Left ventricle myocardium inferior (tissue), 1 donor: Measurements from ENCODE around the gene SETBP1. TPM values are rescaled to one million over a fixed set of nuclear protein-coding genes. Genes with fewer than 3 reads are reported as not detected.

Experiments used
- DNase-seq: peaks from one replicate; pipeline ENCODE4 v3.0.0-alpha.2; 2020
- H3K27ac ChIP-seq: fragments of 200-600 bp; replicated peaks from 2 replicates; pipeline ENCODE4 v1.8.0; 2021
- H3K27me3 ChIP-seq: fragments of 200-600 bp; 2 replicates; pipeline ENCODE4 v1.8.0; 2021; ENCODE audit warnings: low read depth
- H3K36me3 ChIP-seq: fragments of 200-600 bp; 2 replicates; pipeline ENCODE4 v1.8.0; 2021
- H3K4me1 ChIP-seq: fragments of 200-600 bp; 2 replicates; pipeline ENCODE4 v1.8.0; 2021
- H3K4me3 ChIP-seq: fragments of 200-600 bp; 2 replicates; pipeline ENCODE4 v1.8.0; 2021; ENCODE audit warnings: mild to moderate bottlenecking, moderate library complexity
- H3K9me3 ChIP-seq: fragments of 200-600 bp; replicated peaks from 2 replicates; pipeline ENCODE4 v1.8.0; 2021
- intact Hi-C: fragments of 100-400 bp; cut with micrococcal nuclease; formaldehyde crosslinking; loops from one replicate; pipeline ENCODE4 v1.11.0; 2022
- total RNA-seq: library from RNA; stranded (reverse); fragmentation: NEBNext Ultra II Directional; extraction: Animal tissue kit (Norgen Biotek cat#: 25700); gene quantifications from one replicate; pipeline ENCODE4 v1.2.1, GENCODE V29; 2021
- TF ChIP-seq, protein P1 (sequence below): fragments of 200-600 bp; IDR thresholded peaks from 2 replicates; pipeline ENCODE4 v1.8.0; 2021; ENCODE audit warnings: antibody characterized with exemption, mild to moderate bottlenecking, borderline replicate concordance
- donor health status: DM: no; HTN: yes; CAD: no; lungs with severe emphysema.

SETBP1 gene
- total RNA-seq, 1 donor from 2014 or later: 10.3 TPM

DNA sequence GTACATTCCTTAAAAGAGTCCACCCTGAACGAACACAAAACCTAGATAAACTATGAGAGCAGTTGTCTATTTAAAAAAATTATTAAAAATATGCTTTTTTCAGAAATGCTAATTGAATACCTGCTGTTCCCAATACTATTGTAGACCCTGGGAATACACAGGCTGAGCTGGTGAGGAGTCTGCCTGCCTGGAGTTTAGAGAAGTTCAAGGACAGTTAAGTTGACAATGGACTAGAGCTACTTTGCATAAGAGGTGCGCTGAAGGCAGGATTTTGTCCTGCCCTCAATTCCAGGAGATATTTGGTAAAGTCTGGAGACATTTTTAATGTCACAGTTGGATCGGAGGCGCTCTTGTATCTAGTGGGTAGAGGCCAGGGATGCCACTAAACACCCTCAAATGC is 110.2 kb downstream of the SETBP1 start:
- intact Hi-C loops: no loop called here

DNA sequence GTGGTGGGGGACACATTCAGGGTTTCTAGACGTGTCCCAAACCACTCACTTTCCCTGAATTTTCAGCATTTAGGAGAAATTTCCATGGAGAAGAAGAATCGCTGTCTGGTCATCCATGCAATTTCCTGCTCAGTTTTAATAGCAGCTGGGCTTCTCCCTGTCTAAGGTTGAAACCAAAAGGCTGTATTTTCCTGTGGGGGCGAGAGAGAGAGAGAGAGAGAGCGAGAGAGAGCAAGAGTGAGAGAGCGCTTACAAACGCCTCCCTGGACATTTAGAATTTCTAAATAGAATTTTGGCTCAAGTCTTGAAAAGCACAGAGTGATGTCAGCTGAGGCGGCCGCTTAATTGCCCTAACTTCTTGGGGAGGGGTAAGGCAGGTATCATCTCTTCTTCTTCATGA is 110.8 kb downstream of the SETBP1 start:
- no peak for DNase-seq
- TF ChIP-seq, protein P1, sequence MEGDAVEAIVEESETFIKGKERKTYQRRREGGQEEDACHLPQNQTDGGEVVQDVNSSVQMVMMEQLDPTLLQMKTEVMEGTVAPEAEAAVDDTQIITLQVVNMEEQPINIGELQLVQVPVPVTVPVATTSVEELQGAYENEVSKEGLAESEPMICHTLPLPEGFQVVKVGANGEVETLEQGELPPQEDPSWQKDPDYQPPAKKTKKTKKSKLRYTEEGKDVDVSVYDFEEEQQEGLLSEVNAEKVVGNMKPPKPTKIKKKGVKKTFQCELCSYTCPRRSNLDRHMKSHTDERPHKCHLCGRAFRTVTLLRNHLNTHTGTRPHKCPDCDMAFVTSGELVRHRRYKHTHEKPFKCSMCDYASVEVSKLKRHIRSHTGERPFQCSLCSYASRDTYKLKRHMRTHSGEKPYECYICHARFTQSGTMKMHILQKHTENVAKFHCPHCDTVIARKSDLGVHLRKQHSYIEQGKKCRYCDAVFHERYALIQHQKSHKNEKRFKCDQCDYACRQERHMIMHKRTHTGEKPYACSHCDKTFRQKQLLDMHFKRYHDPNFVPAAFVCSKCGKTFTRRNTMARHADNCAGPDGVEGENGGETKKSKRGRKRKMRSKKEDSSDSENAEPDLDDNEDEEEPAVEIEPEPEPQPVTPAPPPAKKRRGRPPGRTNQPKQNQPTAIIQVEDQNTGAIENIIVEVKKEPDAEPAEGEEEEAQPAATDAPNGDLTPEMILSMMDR: no peak
- H3K9me3 ChIP-seq: no peaks in the 10 kb centered on the region
- H3K27ac ChIP-seq: peak overlapping the region; percentile 76
- no peaks in the 10 kb centered on the region for H3K36me3 ChIP-seq
- H3K27me3 ChIP-seq: no peaks in the 10 kb centered on the region
- no peak overlapping the region for H3K4me3 ChIP-seq
- H3K4me1 ChIP-seq: peaks cover 61% of the 10 kb centered on the region
- intact Hi-C loops: no loop called here

More for the DNA sequence above, 110.2 kb downstream of the SETBP1 start:
- Histone ChIP-seq H3K27ac (peak overlapping the region; percentile 76), H3K9me3 (no peaks in the 10 kb centered on the region), H3K4me1 (peaks cover 57% of the 10 kb centered on the region), H3K4me3 (no peak overlapping the region), H3K36me3 (no peaks in the 10 kb centered on the region), H3K27me3 (no peaks in the 10 kb centered on the region)
- TF ChIP-seq, protein P1: no peak
- DNase-seq: no peak

DNA sequence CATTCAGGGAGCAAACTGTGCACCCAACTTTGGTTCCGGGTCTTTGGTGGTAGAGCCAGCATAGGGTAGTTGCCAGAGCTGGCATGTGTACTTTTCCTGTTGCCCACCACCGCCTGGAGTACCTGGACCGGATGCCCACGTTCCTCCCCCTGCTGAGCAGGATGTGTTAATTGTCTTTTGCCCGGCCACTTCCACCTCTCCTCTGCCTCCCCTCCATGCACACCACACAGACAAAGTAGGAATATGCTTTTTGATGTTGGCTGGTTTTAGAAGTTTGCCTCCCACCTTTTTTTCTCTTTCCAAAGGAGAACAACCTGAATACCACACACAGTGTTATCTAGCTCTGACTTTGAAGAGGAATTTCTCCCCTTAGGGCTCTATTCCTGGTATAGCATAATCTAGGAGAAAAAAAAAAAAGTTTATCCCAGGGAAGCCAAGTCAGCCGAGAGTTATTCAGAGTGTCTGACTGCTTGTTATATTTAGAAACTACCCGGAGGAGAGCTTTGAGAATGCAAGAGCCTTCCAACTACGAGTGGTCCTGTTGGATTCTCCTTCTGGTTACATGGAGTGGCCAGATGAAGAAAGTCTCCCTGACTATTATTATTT is 111.9 kb downstream of the SETBP1 start:
- Histone ChIP-seq H3K4me3 (no peak overlapping the region), H3K9me3 (no peaks in the 10 kb centered on the region), H3K36me3 (no peaks in the 10 kb centered on the region), H3K27ac (peak overlapping the region; percentile 76), H3K4me1 (peaks cover 64% of the 10 kb centered on the region), H3K27me3 (no peaks in the 10 kb centered on the region)
- TF ChIP-seq, protein P1: no peak
- intact Hi-C loops: no loop called here
- no peak for DNase-seq

DNA sequence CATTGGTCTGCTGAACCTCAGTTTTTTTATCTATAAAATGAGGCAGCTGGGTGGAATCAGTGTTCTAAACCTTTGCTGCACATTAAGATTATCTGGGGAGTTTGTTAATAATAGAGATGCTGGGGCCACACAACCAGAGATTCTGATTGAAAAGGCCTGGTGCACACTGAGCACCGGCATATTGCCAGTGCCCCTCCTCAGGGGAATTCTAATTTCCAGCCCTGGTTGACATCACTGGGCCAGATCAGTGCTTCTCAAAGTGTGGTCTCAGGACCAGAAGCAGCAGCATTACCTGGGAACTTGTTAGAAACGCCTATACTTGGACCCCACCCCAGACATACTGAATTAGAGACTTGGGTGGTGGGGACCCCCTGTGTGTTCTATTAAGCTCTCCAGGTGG is 112.5 kb downstream of the SETBP1 start:
- Histone ChIP-seq H3K9me3 (no peaks in the 10 kb centered on the region), H3K4me1 (peaks cover 67% of the 10 kb centered on the region), H3K4me3 (no peak overlapping the region), H3K27ac (peak overlapping the region; percentile 76), H3K27me3 (no peaks in the 10 kb centered on the region), H3K36me3 (no peaks in the 10 kb centered on the region)
- TF ChIP-seq, protein P1: no peak
- no peak for DNase-seq
- intact Hi-C loops: no loop called here

DNA sequence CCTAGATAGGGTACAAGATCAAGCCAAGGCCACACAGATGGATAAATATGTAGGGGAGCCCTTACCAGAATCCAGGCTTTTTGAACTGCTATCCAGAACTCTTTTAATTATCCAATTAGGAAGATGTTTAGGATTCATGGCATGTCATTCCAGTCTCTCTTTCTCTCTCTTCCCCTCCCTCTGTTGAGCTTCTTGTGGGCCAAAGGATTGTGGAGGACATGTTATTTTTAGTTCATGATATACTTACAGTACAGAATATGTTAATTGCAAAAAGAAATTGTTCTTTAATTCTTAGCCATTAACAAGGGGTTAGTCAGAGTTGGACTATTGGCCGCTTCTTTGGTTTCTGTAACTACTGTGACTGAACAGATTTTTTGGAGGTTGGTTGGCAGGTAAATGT is 113.0 kb downstream of the SETBP1 start:
- H3K36me3 ChIP-seq: no peaks in the 10 kb centered on the region
- peaks cover 71% of the 10 kb centered on the region for H3K4me1 ChIP-seq
- intact Hi-C loops: no loop called here
- no peak for DNase-seq
- TF ChIP-seq, protein P1: no peak
- peak overlapping the region; percentile 76 for H3K27ac ChIP-seq
- H3K9me3 ChIP-seq: no peaks in the 10 kb centered on the region
- H3K27me3 ChIP-seq: no peaks in the 10 kb centered on the region
- H3K4me3 ChIP-seq: no peak overlapping the region

DNA sequence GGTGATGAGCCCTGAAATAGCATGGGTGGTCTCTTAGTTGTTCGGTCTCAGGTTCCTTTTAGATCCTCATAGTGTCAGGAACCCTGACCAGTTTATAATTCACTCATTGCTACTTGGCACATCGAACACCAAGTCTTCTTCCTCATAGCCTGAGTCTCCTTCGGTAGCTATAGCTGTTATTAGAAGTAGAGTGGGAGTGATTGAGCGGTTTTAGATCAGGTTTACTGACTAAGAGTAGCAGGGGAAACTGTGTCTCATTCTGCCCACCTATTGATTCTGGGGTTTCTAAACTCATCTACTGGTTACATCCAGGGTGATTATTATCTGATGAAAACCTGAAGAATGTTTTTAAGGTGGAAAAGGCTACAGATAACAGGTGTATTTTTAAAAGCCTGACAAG is 114.6 kb downstream of the SETBP1 start:
- no peak for DNase-seq
- Histone ChIP-seq H3K36me3 (no peaks in the 10 kb centered on the region), H3K27me3 (no peaks in the 10 kb centered on the region), H3K4me1 (peaks cover 71% of the 10 kb centered on the region), H3K9me3 (no peaks in the 10 kb centered on the region), H3K27ac (no peak overlapping the region), H3K4me3 (no peak overlapping the region)
- TF ChIP-seq, protein P1: no peak
- intact Hi-C loops: no loop called here
